HCT116 (cell line): ENCODE data around the gene ASIP. TPM values are rescaled to one million over a fixed set of nuclear protein-coding genes. Genes with fewer than 3 reads are reported as not detected.

Experiments
- ATAC-seq: fragments of 200-7000 bp; cut with Tn5 transposase; 2 replicates; pipeline ENCODE4 v1.9.1; 2020; ENCODE audit warnings: mild to moderate bottlenecking, moderate library complexity
- BruUV-seq: library from RNA; stranded (reverse); fragments of 400-500 nt; replicated peaks from 2 replicates; lab custom pipeline; 2021; lab: Mats Ljungman, UMichigan
- CTCF ChIA-PET: fragments of 300-600 bp; sonication (Branson Sonifier 250); formaldehyde crosslinking; loops from one replicate; lab custom pipeline; 2021; ENCODE audit warnings: antibody characterized with exemption; lab: Charles Lee
- POLR2A ChIA-PET: fragments of 300-600, 350-600 bp; sonication (Branson Sonifier 250); formaldehyde crosslinking; loops from one replicate; lab custom pipeline; 2021; ENCODE audit warnings: antibody characterized with exemption; lab: Charles Lee
- RAD21 ChIA-PET, 2 experiments: fragments of 300-600 bp; sonication (Branson Sonifier 250); formaldehyde crosslinking; loops; one replicate each; lab custom pipeline; 2023; ENCODE audit warnings: low total read pairs in 2 of 2; ENCODE audit not compliant: uncharacterized antibody in 2 of 2, unreplicated experiment in 2 of 2, low non-redundant PET in 1 of 2; lab: Charles Lee
- DNase-seq: peaks from one replicate; pipeline ENCODE4 v3.0.0-alpha.2; 2010; ENCODE audit warnings: low read depth, low spot score
- H2AFZ ChIP-seq: fragments of 200-600 bp; shearing (Covaris generic), sonication (generic); 2 replicates; pipeline ENCODE4 v1.6.1; 2017; ENCODE audit warnings: low read depth, mixed run types, mixed read lengths, antibody characterized with exemption, low read length; ENCODE audit not compliant: poor library complexity, severe bottlenecking
- H3K27ac ChIP-seq: 2 replicates; pipeline ENCODE4 v1.5.1; 2012; ENCODE audit warnings: low read depth, low read length
- H3K27me3 ChIP-seq: fragments of 200-600 bp; sonication (generic); 2 replicates; pipeline ENCODE4 v1.6.1; 2016; ENCODE audit warnings: mixed run types, low read length, mixed read lengths; ENCODE audit not compliant: insufficient read depth
- H3K36me3 ChIP-seq, 2 experiments: fragments of 200-500 bp in 1 of 2; fragments of 200-600 bp in 1 of 2; sonication (Bioruptor generic) in 1 of 2; sonication (generic) in 1 of 2; 2 replicates each; pipeline versions ENCODE4 v1.5.1 to v1.6.1; 2014 to 2016; ENCODE audit warnings: low read length in 2 of 2, inconsistent platforms in 1 of 2, mixed read lengths in 1 of 2, mixed run types in 1 of 2; ENCODE audit not compliant: insufficient read depth in 2 of 2, control insufficient read depth in 1 of 2
- H3K4me1 ChIP-seq, 2 experiments: fragments of 200-600 bp in 1 of 2; sonication (generic) in 1 of 2; 2 replicates each; pipeline versions ENCODE4 v1.5.1 to v1.6.1; 2012 to 2017; ENCODE audit warnings: low read length in 2 of 2, inconsistent platforms in 1 of 2, mild to moderate bottlenecking in 1 of 2, mixed read lengths in 1 of 2, mixed run types in 1 of 2, moderate library complexity in 1 of 2; ENCODE audit not compliant: insufficient read depth in 2 of 2, control insufficient read depth in 1 of 2
- H3K4me2 ChIP-seq: fragments of 200-600 bp; sonication (generic); 2 replicates; pipeline ENCODE4 v1.6.1; 2017; ENCODE audit warnings: mixed run types, low read length, mixed read lengths
- H3K4me3 ChIP-seq, 2 experiments: fragments of 200-600 bp in 1 of 2; sonication (generic) in 1 of 2; replicated peaks in 1 of 2; 2 replicates each; pipeline ENCODE4 v1.5.1; 2011 to 2016; ENCODE audit warnings: low read length in 2 of 2, control low read depth in 1 of 2, low read depth in 1 of 2, mild to moderate bottlenecking in 1 of 2, mixed read lengths in 1 of 2, mixed run types in 1 of 2
- H3K79me2 ChIP-seq: fragments of 200-600 bp; sonication (generic); 2 replicates; pipeline ENCODE4 v1.6.1; 2017; ENCODE audit warnings: mild to moderate bottlenecking, mixed run types, low read length, moderate library complexity, mixed read lengths; ENCODE audit not compliant: insufficient read depth
- H3K9ac ChIP-seq: fragments of 200-600 bp; sonication (generic); 2 replicates; pipeline ENCODE4 v1.6.1; 2016; ENCODE audit warnings: low read length, mixed read lengths
- H3K9me2 ChIP-seq: fragments of 200-600 bp; sonication (generic), shearing (Covaris generic); 2 replicates; pipeline ENCODE4 v1.6.1; 2017; ENCODE audit warnings: mixed run types, mild to moderate bottlenecking, moderate library complexity; ENCODE audit not compliant: insufficient read depth
- H3K9me3 ChIP-seq, 2 experiments: fragments of 200-500 bp in 1 of 2; fragments of 200-600 bp in 1 of 2; sonication (Bioruptor generic) in 1 of 2; sonication (generic) in 1 of 2; 2 replicates each; pipeline ENCODE4 v1.6.1; 2014 to 2017; ENCODE audit warnings: low read length in 2 of 2, mixed read lengths in 2 of 2, inconsistent platforms in 1 of 2, low read depth in 1 of 2, mild to moderate bottlenecking in 1 of 2, mixed run types in 1 of 2, moderate library complexity in 1 of 2; ENCODE audit not compliant: control insufficient read depth in 1 of 2, insufficient read depth in 1 of 2
- H4K20me1 ChIP-seq: fragments of 200-600 bp; sonication (generic), shearing (Covaris generic); 2 replicates; pipeline ENCODE4 v1.6.1; 2017; ENCODE audit warnings: mixed run types, mild to moderate bottlenecking, moderate library complexity; ENCODE audit not compliant: insufficient read depth
- CBX3 ChIP-seq: IDR thresholded peaks from 2 replicates; pipeline ENCODE4 v1.6.1; 2012; ENCODE audit warnings: low read depth
- CEBPB ChIP-seq: IDR thresholded peaks from 2 replicates; pipeline ENCODE4 v1.6.1; 2012; ENCODE audit warnings: low read depth
- CTCF ChIP-seq, 3 experiments: fragments of 200-600 bp in 1 of 3; sonication (generic) in 1 of 3; IDR thresholded peaks in 2 of 3; conservative IDR thresholded peaks in 1 of 3; 2 replicates each; pipeline ENCODE4 v1.5.1; 2012 to 2017; ENCODE audit warnings: low read depth in 2 of 3, low read length in 2 of 3, antibody characterized with exemption in 1 of 3, borderline replicate concordance in 1 of 3, control low read depth in 1 of 3, mild to moderate bottlenecking in 1 of 3, mixed read lengths in 1 of 3, mixed run types in 1 of 3, moderate library complexity in 1 of 3; ENCODE audit not compliant: insufficient read depth in 1 of 3
- EGR1 ChIP-seq: IDR thresholded peaks from 2 replicates; pipeline ENCODE4 v1.6.1; 2012; ENCODE audit warnings: low read depth
- ELF1 ChIP-seq: IDR thresholded peaks from 2 replicates; pipeline ENCODE4 v1.6.1; 2012; ENCODE audit warnings: low read depth, borderline replicate concordance
- EZH2 ChIP-seq: fragments of 200-600 bp; sonication (generic); IDR thresholded peaks from 2 replicates; pipeline ENCODE4 v1.6.1; 2017; ENCODE audit warnings: antibody characterized with exemption, mixed run types
- EZH2phosphoT487 ChIP-seq: fragments of 200-600 bp; IDR thresholded peaks from 2 replicates; pipeline ENCODE4 v1.6.1; 2018; ENCODE audit warnings: antibody characterized with exemption, borderline replicate concordance
- FOSL1 ChIP-seq: IDR thresholded peaks from 2 replicates; pipeline ENCODE4 v1.6.1; 2012; ENCODE audit warnings: low read depth
- JUND ChIP-seq: IDR thresholded peaks from 2 replicates; pipeline ENCODE4 v1.6.1; 2012
- POLR2A ChIP-seq: IDR thresholded peaks from 2 replicates; pipeline ENCODE4 v1.7.0; 2011; ENCODE audit warnings: borderline replicate concordance; ENCODE audit not compliant: insufficient read depth, insufficient read length; ENCODE audit errors: extremely low read depth
- POLR2AphosphoS5 ChIP-seq: IDR thresholded peaks from 2 replicates; pipeline ENCODE4 v1.6.1; 2011; ENCODE audit warnings: mild to moderate bottlenecking, low read depth, low read length, moderate library complexity
- RAD21 ChIP-seq: IDR thresholded peaks from 2 replicates; pipeline ENCODE4 v1.6.1; 2012; ENCODE audit warnings: low read depth, mild to moderate bottlenecking
- SIN3A ChIP-seq: IDR thresholded peaks from 2 replicates; pipeline ENCODE4 v1.6.1; 2012; ENCODE audit warnings: low read depth
- SRF ChIP-seq: IDR thresholded peaks from 2 replicates; pipeline ENCODE4 v1.6.1; 2012; ENCODE audit warnings: low read depth
- TCF7L2 ChIP-seq: IDR thresholded peaks from 2 replicates; pipeline ENCODE4 v1.7.0; 2011; ENCODE audit warnings: borderline replicate concordance, inconsistent platforms; ENCODE audit not compliant: insufficient read depth, insufficient read length; ENCODE audit errors: extremely low read depth
- YY1 ChIP-seq: IDR thresholded peaks from 2 replicates; pipeline ENCODE4 v1.6.1; 2011; ENCODE audit warnings: low read length, low read depth, moderate library complexity, mild to moderate bottlenecking; ENCODE audit not compliant: insufficient replicate concordance; ENCODE audit errors: extremely low read depth
- ZBTB33 ChIP-seq: IDR thresholded peaks from 2 replicates; pipeline ENCODE4 v1.6.1; 2011; ENCODE audit warnings: mild to moderate bottlenecking, low read length, moderate library complexity; ENCODE audit not compliant: insufficient replicate concordance; ENCODE audit errors: extremely low read depth
- ZFX ChIP-seq: fragments of 450-650 bp; IDR thresholded peaks from 2 replicates; pipeline ENCODE4 v1.6.1; 2017
- ZNF274 ChIP-seq: fragments of 200-500 bp; sonication (Bioruptor generic); IDR thresholded peaks from 2 replicates; pipeline ENCODE4 v1.6.1; 2014; ENCODE audit warnings: mild to moderate bottlenecking, low read depth, low read length, inconsistent platforms
- intact Hi-C: fragments of 100-400 bp; cut with micrococcal nuclease; formaldehyde crosslinking; loops from 2 replicates; pipeline ENCODE4 v1.10.0; 2022
- total RNA-seq: library from RNA; stranded (reverse); gene quantifications from one replicate; pipeline ENCODE4 v1.2.1, GENCODE V29; 2021; ENCODE audit not compliant: unreplicated experiment
- TF ChIP-seq, protein P1 (sequence below): IDR thresholded peaks from 2 replicates; pipeline ENCODE4 v1.6.1; 2012
- TF ChIP-seq, protein P2 (sequence below): IDR thresholded peaks from 2 replicates; pipeline ENCODE4 v1.6.1; 2012

Gene ASIP
- total RNA-seq, 1 experiment from 2014 or later = not detected

- peaks cover 0 to 23% of the 10 kb centered on the region in 2 experiments; a peak in 2 of 4 replicates for H3K36me3 ChIP-seq
- no TSS peak for BruUV-seq
- RAD21 ChIA-PET = no interaction called here
- CTCF ChIA-PET = interaction anchor here (1.0 to 4.3 kb wide), 3 partner anchors 11 to 220 kb away, joined by 3 to 26 read pairs (median 3); no protein-coding TSS in a partner anchor
- intact Hi-C loops = no loop called here
- peak within 1 kb of the TSS; percentile 97 for H3K9ac ChIP-seq
- H3K4me3 ChIP-seq = peak within 1 kb of the TSS; percentile 55 to 80
- no peaks in the 10 kb centered on the region for H3K9me3 ChIP-seq
- H3K4me1 ChIP-seq = peaks cover 13 to 45% of the 10 kb centered on the region in 2 experiments
- no peaks in the 10 kb centered on the region for H3K27me3 ChIP-seq
- ATAC-seq (peak; percentile 94), DNase-seq (peak; percentile 95)
- no peak within 1 kb of the TSS for H2AFZ ChIP-seq
- H3K27ac ChIP-seq = peak within 1 kb of the TSS; percentile 72
- H3K4me2 ChIP-seq = peak within 1 kb of the TSS; percentile 73
- no peaks in the 10 kb centered on the region; the same call in 1 of the 2 replicates for H4K20me1 ChIP-seq
- peaks cover 47% of the 10 kb centered on the region for H3K79me2 ChIP-seq
- POLR2A ChIA-PET = interaction anchor here (0.8 to 2.0 kb wide), 5 partner anchors 9 to 223 kb away, joined by 3 to 8 read pairs (median 3); partner anchors contain the start of gene DYNLRB1
- H3K9me2 ChIP-seq = no peaks in the 10 kb centered on the region
- TF ChIP-seq ELF1 (peak; percentile 84; the same call in 1 of the 2 replicates), ZFX (peak; percentile 98), POLR2AphosphoS5 (peak; percentile 93), SRF (no peak), CTCF (IDR thresholded peaks at IDR 0.05 in 2 of 3, conservative IDR thresholded peaks at IDR 0.05 in 1 of 3; ENCODE audit: borderline replicate concordance in 1 of 3, insufficient read depth in 1 of 3, low read depth in 2 of 3, low read length in 2 of 3) (0 out of 6 replicates have a peak, but pooled peaks of 1 of the 3 experiments have one; percentile 5), EZH2phosphoT487 (no peak), CBX3 (no peak; the same call in 1 of the 2 replicates), RAD21 (no peak), ZNF274 (no peak), POLR2A (peak; percentile 47), CEBPB (no peak), JUND (no peak), ZBTB33 (peak; percentile 61), FOSL1 (no peak), SIN3A (peak; percentile 74; the same call in 1 of the 2 replicates), TCF7L2 (peak; percentile 13), YY1 (no peak), EGR1 (no peak), EZH2 (no peak)
- TF ChIP-seq, protein P1, sequence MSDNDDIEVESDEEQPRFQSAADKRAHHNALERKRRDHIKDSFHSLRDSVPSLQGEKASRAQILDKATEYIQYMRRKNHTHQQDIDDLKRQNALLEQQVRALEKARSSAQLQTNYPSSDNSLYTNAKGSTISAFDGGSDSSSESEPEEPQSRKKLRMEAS = peak; percentile 96
- TF ChIP-seq, protein P2, sequence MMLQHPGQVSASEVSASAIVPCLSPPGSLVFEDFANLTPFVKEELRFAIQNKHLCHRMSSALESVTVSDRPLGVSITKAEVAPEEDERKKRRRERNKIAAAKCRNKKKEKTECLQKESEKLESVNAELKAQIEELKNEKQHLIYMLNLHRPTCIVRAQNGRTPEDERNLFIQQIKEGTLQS = no peak
Measured at GRCh38 chr20:34302723-34303533, 61.7 kb downstream of the ASIP start, which contains the start of gene AHCY. Gene AHCY, minus strand, starts transcription at chr20:34303355. Its CDS starts 85 bp downstream, at chr20:34303270.
